GM12878 (cell line): Measurements from ENCODE around the gene FER1L5.

Experiments used
- CBFB ChIP-seq: IDR thresholded peaks from 2 replicates; pipeline ENCODE4 v1.6.1; 2016; ENCODE audit warnings: antibody characterized with exemption, low read depth
- HDAC6 ChIP-seq: fragments of 200-600 bp; sonication (generic); IDR thresholded peaks from one replicate; pipeline ENCODE4 v1.8.0; 2017; ENCODE audit warnings: antibody characterized with exemption; ENCODE audit not compliant: unreplicated experiment
- JUNB ChIP-seq: IDR thresholded peaks from 2 replicates; pipeline ENCODE4 v1.6.1; 2016; ENCODE audit warnings: antibody characterized with exemption, mild to moderate bottlenecking
- NFYB ChIP-seq: IDR thresholded peaks from 2 replicates; pipeline ENCODE4 v1.6.1; 2011; ENCODE audit warnings: low read depth, mild to moderate bottlenecking, low read length, improper control_type of control experiment, moderate library complexity; ENCODE audit not compliant: insufficient read depth
- TF ChIP-seq, protein P1 (sequence below), 3 experiments: IDR thresholded peaks in 2 of 3; conservative IDR thresholded peaks in 1 of 3; 2 replicates each; pipeline ENCODE4 v1.5.1; 2011; ENCODE audit warnings: low read depth in 3 of 3, low read length in 3 of 3, mild to moderate bottlenecking in 3 of 3, control low read depth in 2 of 3, moderate library complexity in 2 of 3, inconsistent platforms in 1 of 3, mixed read lengths in 1 of 3; ENCODE audit not compliant: control insufficient read depth in 2 of 3, insufficient read depth in 1 of 3; ENCODE audit errors: extremely low read depth in 1 of 3
- TF ChIP-seq, protein P2 (sequence below): fragments of 450-650 bp; IDR thresholded peaks from 2 replicates; pipeline ENCODE4 v1.6.1; 2017; ENCODE audit warnings: borderline replicate concordance

- TF ChIP-seq CBFB (no peak), JUNB (no peak), NFYB (no peak), HDAC6 (no peak)
- TF ChIP-seq, protein P1, sequence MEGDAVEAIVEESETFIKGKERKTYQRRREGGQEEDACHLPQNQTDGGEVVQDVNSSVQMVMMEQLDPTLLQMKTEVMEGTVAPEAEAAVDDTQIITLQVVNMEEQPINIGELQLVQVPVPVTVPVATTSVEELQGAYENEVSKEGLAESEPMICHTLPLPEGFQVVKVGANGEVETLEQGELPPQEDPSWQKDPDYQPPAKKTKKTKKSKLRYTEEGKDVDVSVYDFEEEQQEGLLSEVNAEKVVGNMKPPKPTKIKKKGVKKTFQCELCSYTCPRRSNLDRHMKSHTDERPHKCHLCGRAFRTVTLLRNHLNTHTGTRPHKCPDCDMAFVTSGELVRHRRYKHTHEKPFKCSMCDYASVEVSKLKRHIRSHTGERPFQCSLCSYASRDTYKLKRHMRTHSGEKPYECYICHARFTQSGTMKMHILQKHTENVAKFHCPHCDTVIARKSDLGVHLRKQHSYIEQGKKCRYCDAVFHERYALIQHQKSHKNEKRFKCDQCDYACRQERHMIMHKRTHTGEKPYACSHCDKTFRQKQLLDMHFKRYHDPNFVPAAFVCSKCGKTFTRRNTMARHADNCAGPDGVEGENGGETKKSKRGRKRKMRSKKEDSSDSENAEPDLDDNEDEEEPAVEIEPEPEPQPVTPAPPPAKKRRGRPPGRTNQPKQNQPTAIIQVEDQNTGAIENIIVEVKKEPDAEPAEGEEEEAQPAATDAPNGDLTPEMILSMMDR (IDR thresholded peaks at IDR 0.05 in 2 of 3, conservative IDR thresholded peaks at IDR 0.05 in 1 of 3; ENCODE audit: control insufficient read depth in 2 of 3, extremely low read depth in 1 of 3, insufficient read depth in 1 of 3, low read depth in 3 of 3, low read length in 3 of 3), result no peak
- TF ChIP-seq, protein P2, sequence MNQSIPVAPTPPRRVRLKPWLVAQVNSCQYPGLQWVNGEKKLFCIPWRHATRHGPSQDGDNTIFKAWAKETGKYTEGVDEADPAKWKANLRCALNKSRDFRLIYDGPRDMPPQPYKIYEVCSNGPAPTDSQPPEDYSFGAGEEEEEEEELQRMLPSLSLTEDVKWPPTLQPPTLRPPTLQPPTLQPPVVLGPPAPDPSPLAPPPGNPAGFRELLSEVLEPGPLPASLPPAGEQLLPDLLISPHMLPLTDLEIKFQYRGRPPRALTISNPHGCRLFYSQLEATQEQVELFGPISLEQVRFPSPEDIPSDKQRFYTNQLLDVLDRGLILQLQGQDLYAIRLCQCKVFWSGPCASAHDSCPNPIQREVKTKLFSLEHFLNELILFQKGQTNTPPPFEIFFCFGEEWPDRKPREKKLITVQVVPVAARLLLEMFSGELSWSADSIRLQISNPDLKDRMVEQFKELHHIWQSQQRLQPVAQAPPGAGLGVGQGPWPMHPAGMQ, result no peak
Observed at GRCh38 chr2:96726131-96726530, 83.6 kb downstream of the FER1L5 start.
